Esophagus muscularis mucosa (tissue), 4 donors: ENCODE measurements around the gene BFSP1. TPM values are rescaled to one million over a fixed set of nuclear protein-coding genes. Genes with fewer than 3 reads are reported as not detected.

Experiments used
- DNase-seq: peaks from one replicate; pipeline ENCODE4 v3.0.0-alpha.2; 2017; ENCODE audit errors: extremely low spot score
- H3K27ac ChIP-seq, 4 donors: fragments of 200-600 bp; sonication (generic); replicated peaks in 1 of 4; 1 replicate in 3 of 4; 2 replicates in 1 of 4; pipeline ENCODE4 v1.5.1; 2016 to 2019; ENCODE audit warnings: mild to moderate bottlenecking in 1 of 4
- H3K27me3 ChIP-seq, 4 donors: fragments of 200-600 bp; sonication (generic); one replicate each; pipeline versions ENCODE4 v1.5.1 to v1.6.0; 2016 to 2019
- H3K36me3 ChIP-seq, 4 donors: fragments of 200-600 bp; sonication (generic); one replicate each; pipeline ENCODE4 v1.5.1; 2016 to 2019
- H3K4me1 ChIP-seq, 4 donors: fragments of 200-600 bp; sonication (generic); one replicate each; pipeline ENCODE4 v1.5.1; 2016 to 2019
- H3K4me3 ChIP-seq, 4 donors: fragments of 200-600 bp; sonication (generic); 1 replicate in 2 of 4; 2 replicates in 2 of 4; pipeline ENCODE4 v1.5.1; 2016 to 2019; ENCODE audit warnings: mild to moderate bottlenecking in 4 of 4, moderate library complexity in 1 of 4
- H3K9me3 ChIP-seq, 4 donors: fragments of 200-600 bp; sonication (generic); 1 replicate in 3 of 4; 2 replicates in 1 of 4; pipeline ENCODE4 v1.5.1; 2016 to 2019
- CTCF ChIP-seq, 3 experiments: fragments of 200-600 bp in 2 of 3; fragments of 450-650 bp in 1 of 3; sonication (generic) in 2 of 3; IDR thresholded peaks; one replicate each; pipeline ENCODE4 v1.5.1; 2017 to 2019; ENCODE audit warnings: antibody characterized with exemption in 3 of 3, mild to moderate bottlenecking in 2 of 3, moderate library complexity in 1 of 3
- EP300 ChIP-seq: sonication (generic); formaldehyde crosslinking; IDR thresholded peaks from one replicate; pipeline ENCODE4 v1.6.1; 2017; ENCODE audit warnings: antibody characterized with exemption
- POLR2A ChIP-seq: fragments of 450-650 bp; IDR thresholded peaks from one replicate; pipeline ENCODE4 v1.6.1; 2017; ENCODE audit warnings: antibody characterized with exemption, moderate library complexity, mild to moderate bottlenecking, low read depth
- POLR2AphosphoS5 ChIP-seq, 2 donors: sonication (generic); formaldehyde crosslinking; IDR thresholded peaks; one replicate each; pipeline ENCODE4 v1.6.1; 2017; ENCODE audit warnings: antibody characterized with exemption in 2 of 2
- WGBS: methylation state at CpG from one replicate; pipeline ENCODE4 v1.1.5; 2018; 5-methylcytosine and 5-hydroxymethylcytosine counted together
- intact Hi-C: fragments of 100-400 bp; cut with DNase I; formaldehyde crosslinking; loops from one replicate; pipeline ENCODE4 v1.15.1; 2023
- total RNA-seq, 4 donors: library from RNA; depleted of rRNA; stranded (reverse); fragments of >200 nt; gene quantifications; one replicate each; pipeline versions ENCODE4 v1.1.0 to v1.2.1, GENCODE V29; 2016

BFSP1 gene
- total RNA-seq, 4 donors from 2014 or later = 2.7 to 7.3 (median 6.4) TPM

DNA sequence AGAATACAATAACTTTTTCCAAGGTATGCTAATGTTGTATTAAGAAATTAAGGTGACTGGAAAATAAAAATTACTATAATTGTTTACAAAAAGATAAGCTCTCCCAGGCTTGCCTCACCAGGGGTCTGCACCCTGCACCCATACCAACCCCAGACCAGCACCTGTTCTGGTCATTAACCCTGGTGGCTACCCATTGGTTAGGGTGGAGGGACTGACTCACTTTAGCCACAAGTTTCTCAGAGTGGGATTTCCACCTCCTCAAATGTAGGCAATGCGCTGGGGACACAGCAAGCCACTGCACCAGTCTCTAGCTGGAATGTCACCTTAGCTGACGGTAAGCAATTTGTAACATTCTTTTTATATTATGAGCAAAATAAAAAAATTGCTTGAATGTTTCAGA is 83.1 kb downstream of the BFSP1 start:
- H3K36me3 ChIP-seq = no peaks in the 10 kb centered on the region
- intact Hi-C loops = no loop called here
- no peaks in the 10 kb centered on the region for H3K4me1 ChIP-seq
- no peak for DNase-seq
- TF ChIP-seq CTCF (IDR thresholded peaks at IDR 0.05) = no peak
- no peak for TF ChIP-seq EP300
- TF ChIP-seq POLR2A = no peak
- no peak for TF ChIP-seq POLR2AphosphoS5 (IDR thresholded peaks at IDR 0.05)
- 96% methylated on average over 2 of the region's 2 CpGs for WGBS
- no peak overlapping the region for H3K4me3 ChIP-seq
- H3K27ac ChIP-seq = no peak overlapping the region
- no peaks in the 10 kb centered on the region for H3K9me3 ChIP-seq
- H3K27me3 ChIP-seq = peaks cover 0 to 43% (median 0%) of the 10 kb centered on the region in 4 donors

GRCh38 chr20:17446171-17446570 is 85.0 kb downstream of the BFSP1 start:
- Histone ChIP-seq H3K27ac (no peak overlapping the region), H3K9me3 (no peaks in the 10 kb centered on the region), H3K4me1 (no peaks in the 10 kb centered on the region), H3K27me3 (peaks cover 0 to 41% (median 0%) of the 10 kb centered on the region in 4 donors), H3K36me3 (no peaks in the 10 kb centered on the region), H3K4me3 (no peak overlapping the region)
- WGBS = 71% methylated on average over 2 of the region's 5 CpGs
- TF ChIP-seq EP300 = no peak
- no peak for TF ChIP-seq POLR2AphosphoS5 (IDR thresholded peaks at IDR 0.05)
- DNase-seq = no peak
- intact Hi-C loops = no loop called here

DNA sequence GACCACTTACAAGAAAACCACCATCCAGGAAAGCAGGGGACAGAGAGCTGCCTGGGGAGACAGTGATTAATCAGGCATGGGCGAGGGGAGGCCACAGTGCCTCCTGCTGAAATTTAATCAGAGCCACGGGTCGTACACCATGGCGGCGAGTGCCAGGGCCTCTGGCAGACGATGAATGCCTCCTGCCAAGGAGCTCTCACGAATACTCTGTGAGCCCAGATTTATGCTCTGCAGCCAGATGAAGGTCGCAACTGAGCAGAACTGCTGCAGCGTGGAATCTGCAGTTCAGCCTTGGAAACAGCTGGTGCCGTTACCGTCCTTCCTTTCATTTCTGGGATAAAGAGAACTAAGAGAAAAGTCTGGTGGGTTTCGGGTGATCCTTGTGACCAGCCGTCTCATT is 85.6 kb downstream of the BFSP1 start:
- no peak overlapping the region for H3K4me3 ChIP-seq
- H3K27ac ChIP-seq = no peak overlapping the region
- WGBS = 49% methylated on average over 12 of the region's 13 CpGs
- H3K9me3 ChIP-seq = no peaks in the 10 kb centered on the region
- intact Hi-C loops = no loop called here
- H3K4me1 ChIP-seq = no peaks in the 10 kb centered on the region
- no peak for TF ChIP-seq CTCF (IDR thresholded peaks at IDR 0.05)
- no peak for TF ChIP-seq POLR2A
- no peak for TF ChIP-seq EP300
- TF ChIP-seq POLR2AphosphoS5 (IDR thresholded peaks at IDR 0.05) = no peak
- no peak for DNase-seq
- peaks cover 0 to 35% (median 0%) of the 10 kb centered on the region in 4 donors for H3K27me3 ChIP-seq
- no peaks in the 10 kb centered on the region for H3K36me3 ChIP-seq

DNA sequence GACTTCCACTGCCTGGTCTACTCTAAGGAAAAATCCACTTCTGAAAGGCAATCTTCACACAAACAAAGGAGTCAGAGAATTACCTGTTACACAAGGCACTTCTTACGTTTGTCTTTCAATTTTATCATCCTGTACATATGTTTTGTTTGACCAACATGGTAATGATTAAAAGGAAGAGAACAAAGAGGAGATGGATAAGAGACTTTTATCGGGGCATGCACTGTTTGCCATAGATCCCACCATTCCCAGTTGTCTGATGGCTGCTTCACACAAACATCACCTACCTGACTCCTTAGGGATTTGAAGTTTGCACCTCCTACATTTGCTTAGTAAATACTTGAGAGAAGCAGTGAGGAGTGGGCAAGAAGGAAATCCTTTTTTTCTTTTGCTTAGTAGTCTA is 87.1 kb downstream of the BFSP1 start:
- H3K27me3 ChIP-seq = peaks cover 0 to 43% (median 0%) of the 10 kb centered on the region in 4 donors
- no peak overlapping the region for H3K4me3 ChIP-seq
- peak; percentile 29 for DNase-seq
- no peak overlapping the region for H3K27ac ChIP-seq
- TF ChIP-seq POLR2A (no peak), CTCF (IDR thresholded peaks at IDR 0.05) (no peak), POLR2AphosphoS5 (IDR thresholded peaks at IDR 0.05) (no peak)
- no peaks in the 10 kb centered on the region for H3K9me3 ChIP-seq
- no peaks in the 10 kb centered on the region for H3K36me3 ChIP-seq
- no peaks in the 10 kb centered on the region for H3K4me1 ChIP-seq
- intact Hi-C loops = no loop called here
- WGBS = 59% methylated on average over 2 of the region's 2 CpGs

Other genes starting within 250 kb of the BFSP1 start
- 1,000 to 10,000 TPM; 2,370 to 3,630 (median 3,339) TPM for gene DSTN, start 38.7 kb upstream of the BFSP1 start, total RNA-seq
- 10 to 100 TPM; 61.5 to 86.6 (median 65.4) TPM for gene RRBP1, start 150.9 kb upstream of the BFSP1 start, total RNA-seq
- gene BANF2, start 168.6 kb upstream of the BFSP1 start, total RNA-seq = not detected